Measurements from ENCODE around the gene ZNF423. TPM values are rescaled to one million over a fixed set of nuclear protein-coding genes. Genes with fewer than 3 reads are reported as not detected.

The ZNF423 gene
- polyA plus RNA-seq, 1 of the 3 experiments (the other 2 are of a cell fraction), result 1.2 TPM

GRCh38 chr16:49462362-49462988 lies 393.4 kb downstream of the ZNF423 start:
- no peaks in the 10 kb centered on the region for H3F3A ChIP-seq (replicated peaks; ENCODE audit: insufficient read depth)
- H3K4me3 ChIP-seq (ENCODE audit: low read depth in 2 of 2, low read length in 1 of 2), result no peak overlapping the region
- no peak for TF ChIP-seq EP300 (IDR thresholded peaks at IDR 0.05; ENCODE audit: borderline replicate concordance in 1 of 2, low read depth in 1 of 2, low read length in 1 of 2)
- TF ChIP-seq, protein P1, sequence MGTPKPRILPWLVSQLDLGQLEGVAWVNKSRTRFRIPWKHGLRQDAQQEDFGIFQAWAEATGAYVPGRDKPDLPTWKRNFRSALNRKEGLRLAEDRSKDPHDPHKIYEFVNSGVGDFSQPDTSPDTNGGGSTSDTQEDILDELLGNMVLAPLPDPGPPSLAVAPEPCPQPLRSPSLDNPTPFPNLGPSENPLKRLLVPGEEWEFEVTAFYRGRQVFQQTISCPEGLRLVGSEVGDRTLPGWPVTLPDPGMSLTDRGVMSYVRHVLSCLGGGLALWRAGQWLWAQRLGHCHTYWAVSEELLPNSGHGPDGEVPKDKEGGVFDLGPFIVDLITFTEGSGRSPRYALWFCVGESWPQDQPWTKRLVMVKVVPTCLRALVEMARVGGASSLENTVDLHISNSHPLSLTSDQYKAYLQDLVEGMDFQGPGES (IDR thresholded peaks at IDR 0.05; ENCODE audit: low read depth, low read length), result no peak
- H3K9me2 ChIP-seq, result no peaks in the 10 kb centered on the region
- H3K9me3 ChIP-seq, result no peaks in the 10 kb centered on the region
- POLR2A ChIA-PET, result no interaction called here
- H3K27ac ChIP-seq (ENCODE audit: low read depth in 2 of 2, low read length in 1 of 2), result no peak overlapping the region
- DNase-seq, result no peak
- H3K36me3 ChIP-seq (replicated peaks in 1 of 2; ENCODE audit: control insufficient read depth in 1 of 2, insufficient read depth in 2 of 2, low read length in 1 of 2), result no peaks in the 10 kb centered on the region
- 48% methylated on average over 6 of the region's 8 CpGs for WGBS (ENCODE audit: low lambda C conversion rate)
- CTCF ChIA-PET, result interaction anchor here (1.1 kb wide), 1 partner anchor 9 kb away, joined by 4 read pairs; no protein-coding TSS in a partner anchor
- H3K79me2 ChIP-seq (ENCODE audit: insufficient read depth), result no peaks in the 10 kb centered on the region
- no peak overlapping the region for H3K9ac ChIP-seq
- H3K4me1 ChIP-seq (ENCODE audit: control insufficient read depth in 1 of 2, insufficient read depth in 2 of 2, low read depth in 1 of 2, low read length in 1 of 2), result no peaks in the 10 kb centered on the region
- H3K27me3 ChIP-seq (ENCODE audit: insufficient read depth), result no peaks in the 10 kb centered on the region
- H2AFZ ChIP-seq (ENCODE audit: low read depth), result no peak overlapping the region; the same call in 1 of the 2 replicates
- H4K20me1 ChIP-seq (ENCODE audit: insufficient read depth), result no peaks in the 10 kb centered on the region
- H3K4me2 ChIP-seq, result no peak overlapping the region

DNA sequence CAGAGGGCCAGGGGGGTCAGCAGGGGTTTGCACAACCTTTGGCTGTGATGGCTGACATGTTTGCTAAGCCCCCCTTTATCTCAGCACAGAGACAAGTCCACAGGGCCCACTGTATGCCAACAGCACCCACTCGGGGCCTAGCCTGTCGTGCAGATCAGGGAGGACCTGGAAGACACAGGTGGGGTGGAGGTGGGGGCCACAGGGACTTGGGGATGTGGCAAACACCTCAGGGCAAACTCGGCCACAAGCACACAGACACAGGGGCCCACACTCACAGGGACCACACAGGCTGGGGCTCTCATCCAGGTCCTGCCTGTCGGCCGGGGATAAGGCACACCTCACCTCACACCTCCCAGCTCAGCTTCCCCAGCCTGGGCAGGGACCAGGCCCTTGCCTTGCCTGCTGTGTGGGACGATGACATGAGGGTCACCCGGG lies 394.4 kb downstream of the ZNF423 start:
- ChIA-PET POLR2A (no interaction called here), CTCF (no interaction called here)
- no peak for DNase-seq
- no peak overlapping the region for H3K27ac ChIP-seq (ENCODE audit: low read depth in 2 of 2, low read length in 1 of 2)
- H3K4me1 ChIP-seq (ENCODE audit: control insufficient read depth in 1 of 2, insufficient read depth in 2 of 2, low read depth in 1 of 2, low read length in 1 of 2), result no peaks in the 10 kb centered on the region
- TF ChIP-seq NFIC (IDR thresholded peaks at IDR 0.05; ENCODE audit: borderline replicate concordance) (no peak), RAD21 (IDR thresholded peaks at IDR 0.05; ENCODE audit: low read length) (no peak), JUND (IDR thresholded peaks at IDR 0.05) (no peak)
- TF ChIP-seq, protein P2, sequence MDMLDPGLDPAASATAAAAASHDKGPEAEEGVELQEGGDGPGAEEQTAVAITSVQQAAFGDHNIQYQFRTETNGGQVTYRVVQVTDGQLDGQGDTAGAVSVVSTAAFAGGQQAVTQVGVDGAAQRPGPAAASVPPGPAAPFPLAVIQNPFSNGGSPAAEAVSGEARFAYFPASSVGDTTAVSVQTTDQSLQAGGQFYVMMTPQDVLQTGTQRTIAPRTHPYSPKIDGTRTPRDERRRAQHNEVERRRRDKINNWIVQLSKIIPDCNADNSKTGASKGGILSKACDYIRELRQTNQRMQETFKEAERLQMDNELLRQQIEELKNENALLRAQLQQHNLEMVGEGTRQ (IDR thresholded peaks at IDR 0.05; ENCODE audit: borderline replicate concordance, low read depth, low read length), result no peak
- no peaks in the 10 kb centered on the region for H3K9me3 ChIP-seq
- 35% methylated on average over 6 of the region's 7 CpGs for WGBS (ENCODE audit: low lambda C conversion rate)
- no peaks in the 10 kb centered on the region for H3K9me2 ChIP-seq
- H4K20me1 ChIP-seq (ENCODE audit: insufficient read depth), result no peaks in the 10 kb centered on the region
- no peaks in the 10 kb centered on the region for H3F3A ChIP-seq (replicated peaks; ENCODE audit: insufficient read depth)
- no peak overlapping the region for H3K4me3 ChIP-seq (ENCODE audit: low read depth in 2 of 2, low read length in 1 of 2)
- H3K27me3 ChIP-seq (ENCODE audit: insufficient read depth), result no peaks in the 10 kb centered on the region
- no peak overlapping the region for H3K9ac ChIP-seq
- no peak overlapping the region for H3K4me2 ChIP-seq
- no peak overlapping the region for H2AFZ ChIP-seq (ENCODE audit: low read depth)
- H3K36me3 ChIP-seq (replicated peaks in 1 of 2; ENCODE audit: control insufficient read depth in 1 of 2, insufficient read depth in 2 of 2, low read length in 1 of 2), result no peaks in the 10 kb centered on the region
- H3K79me2 ChIP-seq (ENCODE audit: insufficient read depth), result no peaks in the 10 kb centered on the region

DNA sequence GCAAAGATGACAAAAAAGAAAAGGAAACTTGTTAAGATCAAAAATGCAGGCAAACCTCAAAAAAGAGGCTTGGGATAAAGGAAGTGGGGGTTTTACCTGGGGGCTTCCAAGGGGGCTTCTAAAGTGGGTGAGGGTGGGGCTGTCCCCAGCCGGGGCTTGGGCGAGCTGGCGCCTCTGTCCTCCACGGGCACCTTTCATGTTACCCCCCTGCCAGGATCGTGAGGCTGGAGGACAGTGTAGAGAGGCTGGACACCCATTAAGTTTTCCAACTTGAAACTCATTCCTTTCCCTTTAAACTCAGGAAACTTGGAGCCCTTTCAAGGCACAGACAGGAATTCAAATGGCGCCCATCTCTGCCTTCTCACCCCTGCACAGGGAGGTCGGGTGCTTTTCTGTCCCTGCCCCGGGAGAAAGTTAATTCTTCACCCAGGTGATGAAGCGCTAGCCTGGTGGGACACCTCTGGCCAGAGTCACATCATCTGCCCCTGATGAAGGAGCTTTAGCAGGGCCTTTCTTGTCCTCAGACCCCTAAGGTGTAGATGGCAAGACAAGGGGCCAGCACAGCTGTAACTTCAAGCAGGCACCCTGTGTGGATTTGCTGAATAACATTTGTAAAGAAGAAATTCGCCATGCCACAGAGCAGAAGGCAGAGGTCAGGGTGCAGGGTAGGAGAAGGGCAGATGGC lies 395.0 kb downstream of the ZNF423 start:
- ChIA-PET POLR2A (no interaction called here), CTCF (interaction anchor here (1.1 to 1.9 kb wide), 2 partner anchors 10 to 53 kb away, joined by 3 to 5 read pairs; no protein-coding TSS in a partner anchor)
- H3K79me2 ChIP-seq (ENCODE audit: insufficient read depth), result no peaks in the 10 kb centered on the region
- TF ChIP-seq RXRA (IDR thresholded peaks at IDR 0.05; ENCODE audit: borderline replicate concordance, low read depth), result no peak
- TF ChIP-seq SMC3 (IDR thresholded peaks at IDR 0.05; ENCODE audit: low read depth, low read length), result no peak
- no peak for TF ChIP-seq YY1 (IDR thresholded peaks at IDR 0.05; ENCODE audit: low read depth)
- no peak for TF ChIP-seq EZH2phosphoT487 (IDR thresholded peaks at IDR 0.05; ENCODE audit: borderline replicate concordance, low read depth)
- TF ChIP-seq GABPA (IDR thresholded peaks at IDR 0.05; ENCODE audit: low read depth), result no peak
- no peak for TF ChIP-seq CTCF (IDR thresholded peaks at IDR 0.05)
- TF ChIP-seq SIN3A (IDR thresholded peaks at IDR 0.05; ENCODE audit: borderline replicate concordance, low read depth, low read length), result no peak
- no peak for TF ChIP-seq USF1 (IDR thresholded peaks at IDR 0.05; ENCODE audit: borderline replicate concordance, low read depth)
- TF ChIP-seq, protein P1 (IDR thresholded peaks at IDR 0.05; ENCODE audit: low read depth, low read length), result no peak
- no peak for TF ChIP-seq NFIC (IDR thresholded peaks at IDR 0.05; ENCODE audit: borderline replicate concordance)
- WGBS (ENCODE audit: low lambda C conversion rate), result 37% methylated on average over 9 of the region's 10 CpGs
- H3K9me3 ChIP-seq, result no peaks in the 10 kb centered on the region
- H3K4me1 ChIP-seq (ENCODE audit: control insufficient read depth in 1 of 2, insufficient read depth in 2 of 2, low read depth in 1 of 2, low read length in 1 of 2), result no peaks in the 10 kb centered on the region
- H3K9me2 ChIP-seq, result no peaks in the 10 kb centered on the region
- H3K4me2 ChIP-seq, result no peak overlapping the region
- H3K27ac ChIP-seq (ENCODE audit: low read depth in 2 of 2, low read length in 1 of 2), result no peak overlapping the region
- H3F3A ChIP-seq (replicated peaks; ENCODE audit: insufficient read depth), result no peaks in the 10 kb centered on the region
- no peak for DNase-seq
- no peaks in the 10 kb centered on the region for H4K20me1 ChIP-seq (ENCODE audit: insufficient read depth)
- no peaks in the 10 kb centered on the region for H3K36me3 ChIP-seq (replicated peaks in 1 of 2; ENCODE audit: control insufficient read depth in 1 of 2, insufficient read depth in 2 of 2, low read length in 1 of 2)
- H3K9ac ChIP-seq, result no peak overlapping the region
- H3K27me3 ChIP-seq (ENCODE audit: insufficient read depth), result no peaks in the 10 kb centered on the region
- no peak overlapping the region for H3K4me3 ChIP-seq (ENCODE audit: low read depth in 2 of 2, low read length in 1 of 2)
- H2AFZ ChIP-seq (ENCODE audit: low read depth), result no peak overlapping the region
